ENCODE measurements around the gene CALHM3.

The CALHM3 gene

GRCh38 chr10:103443475-103444185 is 35.4 kb downstream of the CALHM3 start:
- no peak for DNase-seq (ENCODE audit: low read depth)
- no peak for TF ChIP-seq CTCF (IDR thresholded peaks at IDR 0.05; ENCODE audit: low read length, missing control alignments)
- no peak overlapping the region for H3K4me3 ChIP-seq (replicated peaks; ENCODE audit: low read depth, low read length)

- DNase-seq (ENCODE audit: low read depth): peak; percentile 88
- no peak for TF ChIP-seq CTCF (IDR thresholded peaks at IDR 0.05; ENCODE audit: low read length, missing control alignments)
- no peak overlapping the region for H3K4me3 ChIP-seq (replicated peaks; ENCODE audit: low read depth, low read length)
Measured at GRCh38 chr10:103442031-103442461, 37.0 kb downstream of the CALHM3 start.

- TF ChIP-seq CTCF (IDR thresholded peaks at IDR 0.05; ENCODE audit: low read length, missing control alignments): no peak
- H3K4me3 ChIP-seq (replicated peaks; ENCODE audit: low read depth, low read length): no peak overlapping the region
- no peak for DNase-seq (ENCODE audit: low read depth)
Measured at GRCh38 chr10:103441611-103442010, 37.4 kb downstream of the CALHM3 start.

- no peak for TF ChIP-seq CTCF (IDR thresholded peaks at IDR 0.05; ENCODE audit: low read length, missing control alignments)
- no peak overlapping the region for H3K4me3 ChIP-seq (replicated peaks; ENCODE audit: low read depth, low read length)
- peak; percentile 17 for DNase-seq (ENCODE audit: low read depth)
Measured at GRCh38 chr10:103441206-103441605, 37.8 kb downstream of the CALHM3 start.

GRCh38 chr10:103440416-103440815 is 38.6 kb downstream of the CALHM3 start:
- no peak for DNase-seq (ENCODE audit: low read depth)
- no peak for TF ChIP-seq CTCF (IDR thresholded peaks at IDR 0.05; ENCODE audit: low read length, missing control alignments)
- H3K4me3 ChIP-seq (replicated peaks; ENCODE audit: low read depth, low read length): no peak overlapping the region

GRCh38 chr10:103439776-103440175 is 39.3 kb downstream of the CALHM3 start:
- no peak for DNase-seq (ENCODE audit: low read depth)
- no peak for TF ChIP-seq CTCF (IDR thresholded peaks at IDR 0.05; ENCODE audit: low read length, missing control alignments)
- no peak overlapping the region for H3K4me3 ChIP-seq (replicated peaks; ENCODE audit: low read depth, low read length)

GRCh38 chr10:103433858-103434257 is 45.2 kb downstream of the CALHM3 start:
- H3K4me3 ChIP-seq (replicated peaks; ENCODE audit: low read depth, low read length): no peak overlapping the region
- peak; percentile 84 for DNase-seq (ENCODE audit: low read depth)
- no peak for TF ChIP-seq CTCF (IDR thresholded peaks at IDR 0.05; ENCODE audit: low read length, missing control alignments)
